SK-N-MC (cell line): Measurements from ENCODE around the gene COL17A1.

ENCODE experiments used
- EZH2 ChIP-seq: fragments of 200-600 bp; sonication (generic); IDR thresholded peaks from one replicate; pipeline ENCODE4 v1.6.1; 2017; ENCODE audit warnings: antibody characterized with exemption
- FOXP2 ChIP-seq: optimal IDR thresholded peaks from 2 replicates; pipeline ENCODE3; 2011; ENCODE audit warnings: mild to moderate bottlenecking, moderate library complexity; ENCODE audit not compliant: insufficient read depth; ENCODE audit errors: extremely low read length, control extremely low read depth

GRCh38 chr10:104041891-104042535 lies 43.7 kb downstream of the COL17A1 start:
- no peak for TF ChIP-seq EZH2
- TF ChIP-seq FOXP2: no peak
